Stimulated activated effector memory CD8-positive, alpha-beta T cell treated with anti-CD3 and anti-CD28 coated beads, Interleukin-12 subunit alpha, Interleukin-12 subunit beta, amount 100 ng/mL, for 72 hours (primary cell): ENCODE results near the gene YY1AP1.
"Not testable (repeated sequence)": the region's sequence is repeated elsewhere in the genome, so short reads cannot be mapped to it uniquely, and the experiment has no call there.

Source experiments
- ATAC-seq: fragments of 150-1000 bp; cut with Tn5 transposase; 2 replicates; pipeline ENCODE4 v1.10.0; 2021
- DNase-seq, 2 donors: peaks; one replicate each; pipeline ENCODE4 v3.0.0; 2021 to 2022; ENCODE audit warnings: low spot score in 2 of 2
- H3K27ac Mint-ChIP-seq: one replicate; pipeline ENCODE4 v1.8.0; 2022; ENCODE audit warnings: mild to moderate bottlenecking, mixed read lengths
- H3K36me3 Mint-ChIP-seq: one replicate; pipeline ENCODE4 v1.8.0; 2022; ENCODE audit warnings: mild to moderate bottlenecking, mixed read lengths
- H3K4me1 Mint-ChIP-seq: one replicate; pipeline ENCODE4 v1.8.0; 2022; ENCODE audit warnings: mixed read lengths
- H3K4me3 Mint-ChIP-seq: one replicate; pipeline ENCODE4 v1.8.0; 2022; ENCODE audit warnings: mild to moderate bottlenecking, mixed read lengths
- H3K9me3 Mint-ChIP-seq: one replicate; pipeline ENCODE4 v1.8.0; 2022; ENCODE audit warnings: mixed read lengths

The YY1AP1 gene, protein sequence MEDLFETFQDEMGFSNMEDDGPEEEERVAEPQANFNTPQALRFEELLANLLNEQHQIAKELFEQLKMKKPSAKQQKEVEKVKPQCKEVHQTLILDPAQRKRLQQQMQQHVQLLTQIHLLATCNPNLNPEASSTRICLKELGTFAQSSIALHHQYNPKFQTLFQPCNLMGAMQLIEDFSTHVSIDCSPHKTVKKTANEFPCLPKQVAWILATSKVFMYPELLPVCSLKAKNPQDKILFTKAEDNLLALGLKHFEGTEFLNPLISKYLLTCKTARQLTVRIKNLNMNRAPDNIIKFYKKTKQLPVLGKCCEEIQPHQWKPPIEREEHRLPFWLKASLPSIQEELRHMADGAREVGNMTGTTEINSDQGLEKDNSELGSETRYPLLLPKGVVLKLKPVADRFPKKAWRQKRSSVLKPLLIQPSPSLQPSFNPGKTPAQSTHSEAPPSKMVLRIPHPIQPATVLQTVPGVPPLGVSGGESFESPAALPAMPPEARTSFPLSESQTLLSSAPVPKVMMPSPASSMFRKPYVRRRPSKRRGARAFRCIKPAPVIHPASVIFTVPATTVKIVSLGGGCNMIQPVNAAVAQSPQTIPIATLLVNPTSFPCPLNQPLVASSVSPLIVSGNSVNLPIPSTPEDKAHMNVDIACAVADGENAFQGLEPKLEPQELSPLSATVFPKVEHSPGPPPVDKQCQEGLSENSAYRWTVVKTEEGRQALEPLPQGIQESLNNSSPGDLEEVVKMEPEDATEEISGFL

GRCh38 chr1:155688324-155689080, at the start of gene YY1AP1:
TSS of gene YY1AP1 (minus strand) at chr1:155688774. CDS start at chr1:155680436, 8,338 bp downstream.
- Mint-ChIP-seq H3K9me3 (no peaks in the 10 kb centered on the region), H3K36me3 (peaks cover 91% of the 10 kb centered on the region), H3K4me1 (peaks cover 67% of the 10 kb centered on the region), H3K4me3 (peak within 1 kb of the TSS; percentile 93), H3K27ac (peak within 1 kb of the TSS; percentile 97)
- ATAC-seq (peak; percentile 92), DNase-seq (peak; percentile 95 to 98)

DNA sequence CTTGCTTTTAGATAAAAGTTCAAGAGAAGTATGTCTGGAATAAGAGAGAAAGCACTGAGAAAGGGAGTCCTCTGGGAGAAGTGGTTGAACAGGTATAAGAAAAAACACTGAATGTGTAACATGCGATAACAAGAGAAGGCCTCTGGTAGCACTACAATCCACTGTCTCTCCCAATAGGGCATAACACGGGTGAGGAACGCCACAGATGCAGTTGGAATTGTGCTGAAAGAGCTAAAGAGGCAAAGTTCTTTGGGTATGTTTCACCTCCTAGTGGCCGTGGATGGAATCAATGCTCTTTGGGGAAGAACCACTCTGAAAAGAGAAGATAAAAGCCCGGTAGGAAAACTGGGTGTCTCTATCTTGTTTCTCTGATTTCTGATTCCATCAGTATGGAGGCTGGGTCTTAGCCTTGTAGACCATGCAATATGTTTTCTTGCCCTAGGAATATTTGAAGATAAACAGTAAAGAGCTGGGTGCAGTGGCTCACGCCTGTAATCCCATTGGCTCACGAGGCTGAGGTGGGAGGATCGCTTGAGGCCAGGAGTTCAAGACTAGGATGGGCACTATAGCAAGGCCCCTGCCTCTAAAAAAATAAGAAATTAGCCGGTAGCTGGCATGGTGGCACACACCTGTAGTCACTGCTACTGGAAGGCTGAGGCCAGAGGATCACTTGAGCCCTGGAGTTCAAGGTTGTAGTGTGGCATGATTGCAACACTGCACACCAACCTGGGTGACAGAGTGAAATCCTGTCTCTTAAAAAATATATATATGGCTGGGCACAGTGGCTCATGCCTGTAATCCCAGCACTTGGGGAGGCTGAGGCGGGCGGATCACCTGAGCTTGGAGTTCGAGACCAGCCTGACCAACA, 40.7 kb upstream of the YY1AP1 start:
- Mint-ChIP-seq H3K4me1 (no peaks in the 10 kb centered on the region), H3K36me3 (peaks cover 99% of the 10 kb centered on the region), H3K9me3 (no peaks in the 10 kb centered on the region), H3K27ac (peak overlapping the region; percentile 32), H3K4me3 (no peak overlapping the region)
- peak in 1 of 2 donors; percentile 56 for DNase-seq
- ATAC-seq = no peak

- DNase-seq (no peak), ATAC-seq (no peak)
- Mint-ChIP-seq H3K9me3 (no peaks in the 10 kb centered on the region), H3K4me1 (no peaks in the 10 kb centered on the region), H3K36me3 (peaks cover 99% of the 10 kb centered on the region), H3K4me3 (no peak overlapping the region), H3K27ac (no peak overlapping the region)
Observed at GRCh38 chr1:155725142-155725541, 36.6 kb upstream of the YY1AP1 start.

GRCh38 chr1:155719703-155720102, 31.1 kb upstream of the YY1AP1 start:
- no peak overlapping the region for H3K27ac Mint-ChIP-seq
- no peak for DNase-seq
- no peaks in the 10 kb centered on the region for H3K4me1 Mint-ChIP-seq
- no peaks in the 10 kb centered on the region for H3K9me3 Mint-ChIP-seq
- no peak for ATAC-seq
- H3K4me3 Mint-ChIP-seq = no peak overlapping the region
- H3K36me3 Mint-ChIP-seq = peaks cover 98% of the 10 kb centered on the region

GRCh38 chr1:155718524-155719115, 30.0 kb upstream of the YY1AP1 start:
- peak overlapping the region; percentile 60 for H3K27ac Mint-ChIP-seq
- H3K4me1 Mint-ChIP-seq, ATAC-seq, H3K4me3 Mint-ChIP-seq, H3K9me3 Mint-ChIP-seq, DNase-seq: not testable (repeated sequence)
- peaks cover 87% of the 10 kb centered on the region for H3K36me3 Mint-ChIP-seq

DNA sequence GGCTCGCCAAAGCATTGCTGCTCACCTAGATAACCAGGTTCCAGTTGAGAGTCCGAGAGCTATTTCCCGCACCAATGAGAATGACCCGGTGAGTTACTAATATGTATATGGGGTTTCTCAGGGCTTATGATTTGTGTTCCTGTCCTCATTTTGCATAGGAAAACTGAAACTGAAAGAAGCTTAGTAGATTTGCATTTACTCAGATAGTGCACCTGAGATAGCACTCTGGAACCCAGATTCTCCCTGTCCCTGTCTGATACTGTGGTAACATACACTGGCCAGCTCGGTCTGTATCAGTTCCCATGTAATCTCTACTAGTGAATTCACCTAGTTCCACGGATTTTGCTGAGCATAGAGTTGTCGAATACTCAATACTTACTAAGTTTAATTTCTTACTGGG, 28.5 kb upstream of the YY1AP1 start:
- no peak for DNase-seq
- ATAC-seq = no peak
- H3K27ac Mint-ChIP-seq = peak overlapping the region; percentile 60
- H3K36me3 Mint-ChIP-seq = peaks cover 81% of the 10 kb centered on the region
- no peaks in the 10 kb centered on the region for H3K4me1 Mint-ChIP-seq
- H3K4me3 Mint-ChIP-seq = no peak overlapping the region
- H3K9me3 Mint-ChIP-seq = no peaks in the 10 kb centered on the region

GRCh38 chr1:155715777-155716176, 27.2 kb upstream of the YY1AP1 start:
- H3K4me3 Mint-ChIP-seq = no peak overlapping the region
- no peaks in the 10 kb centered on the region for H3K4me1 Mint-ChIP-seq
- no peak for DNase-seq
- no peak overlapping the region for H3K27ac Mint-ChIP-seq
- H3K36me3 Mint-ChIP-seq = peaks cover 78% of the 10 kb centered on the region
- no peak for ATAC-seq
- H3K9me3 Mint-ChIP-seq = no peaks in the 10 kb centered on the region

DNA sequence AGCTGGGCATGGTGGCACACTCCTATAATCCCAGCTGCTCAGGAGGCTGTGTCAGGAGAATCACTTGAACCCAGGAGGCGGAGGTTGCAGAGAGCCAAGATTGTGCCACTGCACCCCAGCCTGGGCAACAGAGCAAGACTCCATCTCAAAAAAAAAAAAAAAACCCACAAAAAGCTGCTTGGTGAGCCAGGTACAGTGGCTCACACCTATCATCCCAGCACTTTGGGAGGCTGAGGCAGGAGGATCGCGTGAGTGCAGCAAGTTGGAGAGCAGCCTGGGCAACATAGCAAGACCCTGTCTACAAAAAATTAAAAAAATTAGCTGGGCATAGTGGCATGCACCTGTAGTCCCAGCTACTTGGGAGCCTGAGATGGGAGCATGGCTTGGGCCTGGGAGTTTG, 26.5 kb upstream of the YY1AP1 start:
- H3K36me3 Mint-ChIP-seq = peaks cover 77% of the 10 kb centered on the region
- ATAC-seq, H3K27ac Mint-ChIP-seq, H3K4me1 Mint-ChIP-seq, H3K4me3 Mint-ChIP-seq, DNase-seq, H3K9me3 Mint-ChIP-seq: not testable (repeated sequence)

- H3K36me3 Mint-ChIP-seq = peaks cover 77% of the 10 kb centered on the region
- H3K27ac Mint-ChIP-seq = no peak overlapping the region
- peaks cover under 1% of the 10 kb centered on the region for H3K4me1 Mint-ChIP-seq
- no peaks in the 10 kb centered on the region for H3K9me3 Mint-ChIP-seq
- DNase-seq = no peak
- no peak for ATAC-seq
- H3K4me3 Mint-ChIP-seq = no peak overlapping the region
Observed at GRCh38 chr1:155713075-155713474, 24.5 kb upstream of the YY1AP1 start.

GRCh38 chr1:155712636-155713035, 24.1 kb upstream of the YY1AP1 start:
- H3K27ac Mint-ChIP-seq, ATAC-seq, H3K4me1 Mint-ChIP-seq, DNase-seq, H3K9me3 Mint-ChIP-seq, H3K4me3 Mint-ChIP-seq: not testable (repeated sequence)
- peaks cover 77% of the 10 kb centered on the region for H3K36me3 Mint-ChIP-seq

DNA sequence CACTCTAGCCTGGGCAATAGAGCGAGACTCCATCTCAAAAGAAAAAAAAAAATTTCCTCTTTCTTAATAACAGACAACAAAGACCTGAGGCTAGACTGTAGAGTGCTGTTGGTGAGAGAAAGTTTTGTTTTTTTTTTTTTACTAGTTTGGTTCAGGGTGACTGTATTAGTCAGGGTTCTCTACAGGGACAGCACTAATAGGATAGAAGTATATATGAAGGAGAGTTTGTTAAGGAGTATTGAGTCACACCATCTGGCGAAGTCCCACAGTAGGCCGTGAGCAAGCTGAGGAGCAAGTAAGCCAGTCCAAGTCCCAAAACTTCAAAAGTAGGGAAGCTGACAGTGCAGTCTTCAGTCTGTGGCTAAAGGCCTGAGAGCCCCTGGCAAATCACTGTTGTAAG, 22.9 kb upstream of the YY1AP1 start:
- not testable (repeated sequence) for H3K27ac Mint-ChIP-seq, ATAC-seq, H3K4me1 Mint-ChIP-seq, H3K9me3 Mint-ChIP-seq, DNase-seq, H3K4me3 Mint-ChIP-seq
- H3K36me3 Mint-ChIP-seq = peaks cover 68% of the 10 kb centered on the region

GRCh38 chr1:155709391-155709790, 20.8 kb upstream of the YY1AP1 start:
- Mint-ChIP-seq H3K4me1 (peaks cover 13% of the 10 kb centered on the region), H3K36me3 (peaks cover 59% of the 10 kb centered on the region), H3K9me3 (no peaks in the 10 kb centered on the region), H3K27ac (no peak overlapping the region), H3K4me3 (no peak overlapping the region)
- no peak for ATAC-seq
- DNase-seq = no peak

GRCh38 chr1:155706139-155706538, 17.6 kb upstream of the YY1AP1 start:
- H3K4me3 Mint-ChIP-seq = no peak overlapping the region
- peaks cover 42% of the 10 kb centered on the region for H3K36me3 Mint-ChIP-seq
- no peaks in the 10 kb centered on the region for H3K9me3 Mint-ChIP-seq
- ATAC-seq (no peak), DNase-seq (no peak)
- H3K4me1 Mint-ChIP-seq = peaks cover 19% of the 10 kb centered on the region
- peak overlapping the region; percentile 72 for H3K27ac Mint-ChIP-seq

- peak overlapping the region; percentile 45 for H3K27ac Mint-ChIP-seq
- ATAC-seq = peak; percentile 75
- H3K4me3 Mint-ChIP-seq = not testable (repeated sequence)
Observed at GRCh38 chr1:155704414-155704813, 15.8 kb upstream of the YY1AP1 start.

More at GRCh38 chr1:155704414-155704813, 15.8 kb upstream of the YY1AP1 start:
- Mint-ChIP-seq H3K36me3 (peaks cover 27% of the 10 kb centered on the region), H3K4me1 (peaks cover 19% of the 10 kb centered on the region)
- not testable (repeated sequence) for DNase-seq, H3K9me3 Mint-ChIP-seq
